ENCODE data around the gene CABP1.

DNA sequence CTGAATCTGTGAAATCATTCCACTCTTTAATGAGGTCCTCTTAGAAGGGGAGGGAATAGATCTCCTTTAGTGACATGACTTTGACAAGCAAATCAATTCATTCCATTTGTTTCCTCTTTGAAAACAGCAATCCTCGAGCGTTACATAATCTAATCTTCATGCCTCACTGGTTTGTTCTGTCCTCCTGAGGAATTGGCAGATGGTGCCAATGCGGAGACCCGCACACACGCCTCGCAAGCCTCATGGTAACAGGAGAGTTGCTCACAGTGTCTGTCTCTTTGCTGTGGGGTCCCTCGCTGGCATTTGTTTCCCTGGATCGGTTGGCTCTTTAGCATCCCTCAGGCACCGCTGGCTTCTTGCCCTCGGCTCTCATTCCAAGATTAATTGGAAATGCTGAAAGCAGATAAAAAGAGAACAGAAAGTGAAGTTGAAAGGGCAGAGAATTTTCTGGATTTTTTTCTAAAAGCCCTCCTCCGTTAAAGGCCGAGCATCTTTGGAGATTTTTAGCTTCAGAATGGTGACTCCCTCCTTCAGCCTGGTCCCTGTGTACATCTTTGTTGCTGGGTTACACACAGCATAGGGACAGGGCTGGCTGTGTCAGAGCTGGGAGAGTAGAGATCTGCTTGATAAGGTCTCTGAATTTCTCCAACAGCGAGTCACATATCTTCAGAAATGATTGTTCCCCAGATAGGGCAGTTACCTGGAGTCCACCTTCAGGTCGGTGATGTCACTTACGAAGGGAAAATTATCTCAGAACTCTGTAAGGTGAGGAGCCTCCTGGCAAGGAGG, 10.1 kb upstream of the CABP1 start:
- no peak for TF ChIP-seq EZH2 (IDR thresholded peaks at IDR 0.05; ENCODE audit: borderline replicate concordance, low read length)
- TF ChIP-seq, protein P1, sequence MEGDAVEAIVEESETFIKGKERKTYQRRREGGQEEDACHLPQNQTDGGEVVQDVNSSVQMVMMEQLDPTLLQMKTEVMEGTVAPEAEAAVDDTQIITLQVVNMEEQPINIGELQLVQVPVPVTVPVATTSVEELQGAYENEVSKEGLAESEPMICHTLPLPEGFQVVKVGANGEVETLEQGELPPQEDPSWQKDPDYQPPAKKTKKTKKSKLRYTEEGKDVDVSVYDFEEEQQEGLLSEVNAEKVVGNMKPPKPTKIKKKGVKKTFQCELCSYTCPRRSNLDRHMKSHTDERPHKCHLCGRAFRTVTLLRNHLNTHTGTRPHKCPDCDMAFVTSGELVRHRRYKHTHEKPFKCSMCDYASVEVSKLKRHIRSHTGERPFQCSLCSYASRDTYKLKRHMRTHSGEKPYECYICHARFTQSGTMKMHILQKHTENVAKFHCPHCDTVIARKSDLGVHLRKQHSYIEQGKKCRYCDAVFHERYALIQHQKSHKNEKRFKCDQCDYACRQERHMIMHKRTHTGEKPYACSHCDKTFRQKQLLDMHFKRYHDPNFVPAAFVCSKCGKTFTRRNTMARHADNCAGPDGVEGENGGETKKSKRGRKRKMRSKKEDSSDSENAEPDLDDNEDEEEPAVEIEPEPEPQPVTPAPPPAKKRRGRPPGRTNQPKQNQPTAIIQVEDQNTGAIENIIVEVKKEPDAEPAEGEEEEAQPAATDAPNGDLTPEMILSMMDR (IDR thresholded peaks at IDR 0.05; ENCODE audit: low read length): no peak

Data from OCI-LY1 (cell line).